Measurements from ENCODE around the gene MTX1. TPM values are rescaled to one million over a fixed set of nuclear protein-coding genes. Genes with fewer than 3 reads are reported as not detected.

Gene MTX1
- polyA plus RNA-seq, 1 experiment = 44.6 TPM

GRCh38 chr1:155183775-155184221, 24.7 kb upstream of the MTX1 start:
- Histone ChIP-seq H3K9me3 (ENCODE audit: control insufficient read depth, insufficient read depth, low read length) (no peaks in the 10 kb centered on the region; the same call in 1 of the 2 replicates), H3K4me3 (ENCODE audit: low read depth, low read length) (no peak overlapping the region), H3K27me3 (ENCODE audit: control insufficient read depth, insufficient read depth, low read length) (no peaks in the 10 kb centered on the region), H3K27ac (ENCODE audit: low read depth, low read length) (no peak overlapping the region)
- POLR2A ChIA-PET = interaction anchor here (0.5 to 1.0 kb wide), 2 partner anchors 10 to 1216 kb away, joined by 3 read pairs; partner anchors contain the start of gene CREB3L4
- TF ChIP-seq, protein P1, sequence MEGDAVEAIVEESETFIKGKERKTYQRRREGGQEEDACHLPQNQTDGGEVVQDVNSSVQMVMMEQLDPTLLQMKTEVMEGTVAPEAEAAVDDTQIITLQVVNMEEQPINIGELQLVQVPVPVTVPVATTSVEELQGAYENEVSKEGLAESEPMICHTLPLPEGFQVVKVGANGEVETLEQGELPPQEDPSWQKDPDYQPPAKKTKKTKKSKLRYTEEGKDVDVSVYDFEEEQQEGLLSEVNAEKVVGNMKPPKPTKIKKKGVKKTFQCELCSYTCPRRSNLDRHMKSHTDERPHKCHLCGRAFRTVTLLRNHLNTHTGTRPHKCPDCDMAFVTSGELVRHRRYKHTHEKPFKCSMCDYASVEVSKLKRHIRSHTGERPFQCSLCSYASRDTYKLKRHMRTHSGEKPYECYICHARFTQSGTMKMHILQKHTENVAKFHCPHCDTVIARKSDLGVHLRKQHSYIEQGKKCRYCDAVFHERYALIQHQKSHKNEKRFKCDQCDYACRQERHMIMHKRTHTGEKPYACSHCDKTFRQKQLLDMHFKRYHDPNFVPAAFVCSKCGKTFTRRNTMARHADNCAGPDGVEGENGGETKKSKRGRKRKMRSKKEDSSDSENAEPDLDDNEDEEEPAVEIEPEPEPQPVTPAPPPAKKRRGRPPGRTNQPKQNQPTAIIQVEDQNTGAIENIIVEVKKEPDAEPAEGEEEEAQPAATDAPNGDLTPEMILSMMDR (IDR thresholded peaks at IDR 0.05; ENCODE audit: low read depth, low read length) = no peak
- no peak for DNase-seq (ENCODE audit: low read depth, low spot score)
- CTCF ChIA-PET = interaction anchor here (0.8 to 2.5 kb wide), 2 partner anchors 10 to 11 kb away, joined by 4 to 16 read pairs; partner anchors contain the start of gene KRTCAP2

- Histone ChIP-seq H3K27me3 (ENCODE audit: control insufficient read depth, insufficient read depth, low read length) (no peaks in the 10 kb centered on the region), H3K27ac (ENCODE audit: low read depth, low read length) (no peak overlapping the region), H3K4me3 (ENCODE audit: low read depth, low read length) (no peak overlapping the region), H3K9me3 (ENCODE audit: control insufficient read depth, insufficient read depth, low read length) (no peaks in the 10 kb centered on the region; the same call in 1 of the 2 replicates)
- TF ChIP-seq, protein P1 (IDR thresholded peaks at IDR 0.05; ENCODE audit: low read depth, low read length) = no peak
- DNase-seq (ENCODE audit: low read depth, low spot score) = no peak
- POLR2A ChIA-PET = interaction anchor here (0.5 to 1.0 kb wide), 2 partner anchors 9 to 1217 kb away, joined by 3 read pairs; partner anchors contain the start of gene CREB3L4
- CTCF ChIA-PET = interaction anchor here (0.8 to 2.5 kb wide), 3 partner anchors 9 to 11 kb away, joined by 4 to 16 read pairs (median 8); partner anchors contain the start of gene KRTCAP2
Measured at GRCh38 chr1:155184351-155184811, 24.1 kb upstream of the MTX1 start.

DNA sequence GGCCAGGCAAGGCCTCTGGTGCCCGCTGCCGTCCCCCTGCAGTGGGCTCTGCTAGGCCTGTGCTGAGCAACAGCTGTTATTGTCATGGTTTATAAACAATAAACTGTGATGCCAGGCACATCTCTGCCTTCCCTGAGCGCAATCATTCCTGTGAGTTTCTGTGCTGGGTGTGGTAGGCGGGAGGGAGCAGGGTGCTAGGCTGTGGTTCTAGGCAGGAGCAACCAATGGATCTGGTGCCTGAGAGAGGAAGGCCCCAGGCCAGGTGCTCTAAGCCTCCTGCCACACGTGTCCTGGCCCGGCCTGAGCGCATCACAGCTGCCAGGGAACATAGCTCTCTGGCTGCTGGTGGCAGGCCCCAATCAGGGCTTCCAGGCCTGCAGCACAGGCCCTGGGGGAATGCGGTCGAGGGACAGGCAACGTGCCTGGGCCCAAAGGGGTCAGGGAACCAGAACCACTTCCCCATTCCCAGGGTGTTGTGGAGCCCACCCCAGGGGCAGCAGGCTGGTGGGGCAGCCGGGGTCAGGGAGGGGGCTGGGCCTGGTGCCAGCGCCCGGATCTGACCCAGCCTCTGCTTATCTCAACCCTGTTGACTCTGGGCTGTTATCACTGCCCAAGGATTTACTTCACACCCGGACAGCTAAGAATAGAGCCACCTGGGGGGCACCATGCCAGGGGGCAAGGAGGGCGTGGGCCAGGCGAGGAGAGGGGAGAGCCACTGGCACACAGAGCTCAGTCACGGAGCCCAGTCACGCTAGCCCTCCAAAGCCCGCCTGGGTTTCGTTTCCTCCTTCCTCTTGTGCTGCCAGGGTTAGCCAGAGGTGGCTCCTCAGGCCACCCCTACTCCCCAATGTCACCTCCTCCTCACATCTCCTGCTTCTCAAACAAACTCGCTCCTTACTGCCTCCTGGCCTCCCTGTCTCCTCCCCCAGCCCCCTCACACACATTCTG, 23.4 kb upstream of the MTX1 start:
- TF ChIP-seq, protein P1 (IDR thresholded peaks at IDR 0.05; ENCODE audit: low read depth, low read length) = no peak
- POLR2A ChIA-PET = no interaction called here
- Histone ChIP-seq H3K27ac (ENCODE audit: low read depth, low read length) (no peak overlapping the region), H3K27me3 (ENCODE audit: control insufficient read depth, insufficient read depth, low read length) (no peaks in the 10 kb centered on the region), H3K4me3 (ENCODE audit: low read depth, low read length) (no peak overlapping the region), H3K9me3 (ENCODE audit: control insufficient read depth, insufficient read depth, low read length) (no peaks in the 10 kb centered on the region; the same call in 1 of the 2 replicates)
- CTCF ChIA-PET = interaction anchor here (1.6 to 2.5 kb wide), 2 partner anchors 8 to 12 kb away, joined by 8 to 16 read pairs; partner anchors contain the start of gene KRTCAP2
- DNase-seq (ENCODE audit: low read depth, low spot score) = no peak

- no peaks in the 10 kb centered on the region for H3K27me3 ChIP-seq (ENCODE audit: control insufficient read depth, insufficient read depth, low read length)
- CTCF ChIA-PET = interaction anchor here (0.6 to 2.5 kb wide), 3 partner anchors 8 to 21 kb away, joined by 3 to 16 read pairs (median 8); partner anchors contain the start of gene KRTCAP2
- TF ChIP-seq, protein P1 (IDR thresholded peaks at IDR 0.05; ENCODE audit: low read depth, low read length) = no peak
- no peaks in the 10 kb centered on the region; the same call in 1 of the 2 replicates for H3K9me3 ChIP-seq (ENCODE audit: control insufficient read depth, insufficient read depth, low read length)
- no peak overlapping the region for H3K4me3 ChIP-seq (ENCODE audit: low read depth, low read length)
- H3K27ac ChIP-seq (ENCODE audit: low read depth, low read length) = no peak overlapping the region
- DNase-seq (ENCODE audit: low read depth, low spot score) = no peak
- POLR2A ChIA-PET = no interaction called here
Measured at GRCh38 chr1:155185783-155186066, 22.8 kb upstream of the MTX1 start.

All from AG04450 (cell line).